Stimulated activated memory B cell treated with anti-CD40 and anti-IgM and Interleukin-4, amounts not matched to agents 10 μg/mL and 1 μg/mL and 100 μg/mL, for 72 hours (primary cell): ENCODE data around the gene ARHGEF39.

ENCODE experiments used
- ATAC-seq: fragments of 150-1000 bp; cut with Tn5 transposase; 2 replicates; pipeline ENCODE4 v1.10.0; 2021
- H3K27ac Mint-ChIP-seq: one replicate; pipeline ENCODE4 v1.8.0; 2022; ENCODE audit warnings: mild to moderate bottlenecking, mixed read lengths
- H3K27me3 Mint-ChIP-seq: one replicate; pipeline ENCODE4 v1.8.0; 2022; ENCODE audit warnings: mixed read lengths
- H3K36me3 Mint-ChIP-seq: one replicate; pipeline ENCODE4 v1.8.0; 2022; ENCODE audit warnings: mixed read lengths
- H3K4me1 Mint-ChIP-seq: one replicate; pipeline ENCODE4 v1.8.0; 2022; ENCODE audit warnings: mixed read lengths
- H3K4me3 Mint-ChIP-seq: one replicate; pipeline ENCODE4 v1.8.0; 2022; ENCODE audit warnings: mild to moderate bottlenecking, moderate library complexity, mixed read lengths
- H3K9me3 Mint-ChIP-seq: one replicate; pipeline ENCODE4 v1.8.0; 2022; ENCODE audit warnings: mixed read lengths

ARHGEF39 gene

DNA sequence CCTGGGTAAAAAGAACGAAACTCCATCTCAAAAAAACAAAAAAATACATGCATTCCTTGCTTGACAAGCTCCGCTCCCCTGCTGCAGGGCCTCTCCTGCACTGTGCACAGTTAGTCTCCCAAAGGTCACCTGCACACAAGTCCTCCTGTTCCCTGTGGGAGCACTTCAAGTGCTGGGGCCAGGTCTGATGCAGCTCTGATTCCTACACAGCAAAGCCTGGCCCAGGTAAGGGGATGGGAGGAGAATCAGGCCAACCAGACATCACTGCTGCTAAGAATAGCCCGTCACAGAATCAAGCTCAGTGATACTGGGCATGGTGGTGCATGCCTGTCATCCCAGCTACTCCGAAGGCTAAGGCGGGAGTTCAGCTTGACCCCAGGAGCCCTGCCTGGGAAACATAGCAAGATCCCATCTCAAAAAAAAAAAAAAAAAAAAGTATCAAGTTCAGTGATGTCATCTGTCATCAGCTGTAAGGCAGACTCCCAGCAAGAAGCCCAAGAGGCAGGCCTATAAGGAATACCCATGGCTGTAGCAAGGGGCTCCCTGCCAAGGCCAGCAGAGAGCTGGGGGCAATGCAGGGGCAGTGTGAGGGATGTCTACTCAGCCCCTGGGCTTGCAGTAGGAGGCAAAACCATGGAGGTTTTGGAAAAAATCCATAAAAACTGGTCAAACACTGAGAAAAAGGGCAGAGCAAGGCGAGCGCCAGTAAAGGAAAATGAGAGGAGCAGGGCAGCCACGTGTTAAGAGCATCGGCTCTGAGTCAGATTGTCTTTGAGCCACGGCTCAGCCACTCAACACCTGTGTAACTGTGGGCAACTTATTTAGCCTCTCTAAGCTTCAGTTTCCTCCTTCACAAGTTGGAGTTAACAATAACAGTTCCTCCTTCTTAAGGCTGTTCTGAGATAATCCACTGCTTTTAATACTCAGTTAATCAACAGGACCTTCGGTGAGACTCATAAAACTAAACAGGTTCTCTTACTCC lies 21.5 kb upstream of the ARHGEF39 start:
- H3K36me3 Mint-ChIP-seq = no peaks in the 10 kb centered on the region
- no peak overlapping the region for H3K4me3 Mint-ChIP-seq
- H3K4me1 Mint-ChIP-seq = peaks cover 26% of the 10 kb centered on the region
- H3K27me3 Mint-ChIP-seq = no peaks in the 10 kb centered on the region
- no peak for ATAC-seq
- H3K27ac Mint-ChIP-seq = no peak overlapping the region
- H3K9me3 Mint-ChIP-seq = no peaks in the 10 kb centered on the region

GRCh38 chr9:35685506-35685905 lies 20.5 kb upstream of the ARHGEF39 start:
- Mint-ChIP-seq H3K27me3 (no peaks in the 10 kb centered on the region), H3K4me1 (peaks cover 27% of the 10 kb centered on the region), H3K4me3 (no peak overlapping the region), H3K9me3 (no peaks in the 10 kb centered on the region), H3K36me3 (no peaks in the 10 kb centered on the region), H3K27ac (no peak overlapping the region)
- no peak for ATAC-seq

GRCh38 chr9:35684921-35685320 lies 19.9 kb upstream of the ARHGEF39 start:
- no peaks in the 10 kb centered on the region for H3K9me3 Mint-ChIP-seq
- no peaks in the 10 kb centered on the region for H3K27me3 Mint-ChIP-seq
- H3K27ac Mint-ChIP-seq = no peak overlapping the region
- H3K4me1 Mint-ChIP-seq = peaks cover 33% of the 10 kb centered on the region
- H3K4me3 Mint-ChIP-seq = no peak overlapping the region
- ATAC-seq = no peak
- H3K36me3 Mint-ChIP-seq = no peaks in the 10 kb centered on the region

- no peak overlapping the region for H3K27ac Mint-ChIP-seq
- no peaks in the 10 kb centered on the region for H3K27me3 Mint-ChIP-seq
These were observed 18.3 kb upstream of the ARHGEF39 start for GRCh38 chr9:35683323-35683722.

GRCh38 chr9:35682520-35683315 lies 17.7 kb upstream of the ARHGEF39 start:
- Mint-ChIP-seq H3K36me3 (no peaks in the 10 kb centered on the region), H3K4me1 (peaks cover 31% of the 10 kb centered on the region), H3K9me3 (no peaks in the 10 kb centered on the region), H3K27me3 (no peaks in the 10 kb centered on the region), H3K4me3 (no peak overlapping the region), H3K27ac (peak overlapping the region; percentile 42)
- ATAC-seq = no peak

More at GRCh38 chr9:35683323-35683722, 18.3 kb upstream of the ARHGEF39 start:
- no peak for ATAC-seq
- peaks cover 31% of the 10 kb centered on the region for H3K4me1 Mint-ChIP-seq
- H3K9me3 Mint-ChIP-seq = no peaks in the 10 kb centered on the region
- H3K36me3 Mint-ChIP-seq = no peaks in the 10 kb centered on the region
- H3K4me3 Mint-ChIP-seq = no peak overlapping the region

DNA sequence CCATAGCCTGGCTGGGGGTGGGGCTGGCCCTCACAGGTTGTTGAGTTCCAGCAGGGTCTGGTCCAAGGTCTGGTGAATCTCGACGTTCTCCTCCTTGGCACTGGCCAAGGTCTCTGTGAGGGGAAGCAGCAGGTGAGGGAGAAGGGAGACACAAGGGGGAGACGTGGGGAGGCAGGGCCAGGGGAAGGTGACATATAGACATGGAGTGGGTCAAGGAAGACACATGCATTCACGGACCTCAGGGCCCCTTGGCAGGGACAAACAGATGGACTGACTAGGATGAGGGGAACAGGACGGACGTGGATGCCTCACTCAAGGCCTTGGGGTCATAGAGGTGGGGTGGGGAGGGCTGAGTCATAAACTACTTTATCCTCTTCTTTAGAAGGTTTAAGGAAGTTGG lies 17.1 kb upstream of the ARHGEF39 start:
- no peak for ATAC-seq
- no peaks in the 10 kb centered on the region for H3K9me3 Mint-ChIP-seq
- peak overlapping the region; percentile 42 for H3K27ac Mint-ChIP-seq
- no peak overlapping the region for H3K4me3 Mint-ChIP-seq
- H3K4me1 Mint-ChIP-seq = peaks cover 31% of the 10 kb centered on the region
- no peaks in the 10 kb centered on the region for H3K27me3 Mint-ChIP-seq
- H3K36me3 Mint-ChIP-seq = no peaks in the 10 kb centered on the region

DNA sequence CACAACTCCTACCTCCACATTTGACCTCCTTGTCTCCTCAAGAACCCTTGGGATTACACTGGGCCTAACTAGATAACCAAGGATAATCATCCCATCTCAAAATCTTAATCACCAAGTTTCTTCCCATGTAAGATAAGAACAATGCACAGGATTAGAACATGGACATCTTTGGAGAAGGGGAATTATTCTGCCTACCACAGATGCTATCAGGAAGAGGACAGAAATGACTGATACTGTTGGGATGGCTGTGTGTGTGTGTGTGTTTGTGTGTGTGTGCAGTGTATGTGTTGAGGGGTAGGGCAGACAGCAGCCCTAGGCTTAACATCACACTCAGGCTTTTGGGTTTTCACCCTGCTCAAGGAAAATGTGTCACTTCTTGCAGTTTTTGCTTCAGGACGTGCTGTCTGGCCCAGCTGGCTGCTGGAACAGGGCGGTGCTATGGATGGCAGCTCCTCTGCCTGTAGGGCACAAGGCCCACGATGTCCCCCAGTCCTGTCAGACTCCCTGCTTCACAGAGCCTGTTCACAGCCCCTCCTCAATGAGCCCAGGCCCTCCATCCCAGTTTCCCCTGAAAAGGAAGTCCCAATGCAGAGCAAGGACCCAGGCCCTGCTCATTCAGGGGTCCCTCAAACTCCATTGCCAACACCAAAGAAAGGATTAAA lies 16.5 kb upstream of the ARHGEF39 start:
- no peaks in the 10 kb centered on the region for H3K27me3 Mint-ChIP-seq
- no peaks in the 10 kb centered on the region for H3K9me3 Mint-ChIP-seq
- no peaks in the 10 kb centered on the region for H3K36me3 Mint-ChIP-seq
- peak overlapping the region; percentile 42 for H3K27ac Mint-ChIP-seq
- ATAC-seq = no peak
- H3K4me3 Mint-ChIP-seq = no peak overlapping the region
- H3K4me1 Mint-ChIP-seq = peaks cover 32% of the 10 kb centered on the region

DNA sequence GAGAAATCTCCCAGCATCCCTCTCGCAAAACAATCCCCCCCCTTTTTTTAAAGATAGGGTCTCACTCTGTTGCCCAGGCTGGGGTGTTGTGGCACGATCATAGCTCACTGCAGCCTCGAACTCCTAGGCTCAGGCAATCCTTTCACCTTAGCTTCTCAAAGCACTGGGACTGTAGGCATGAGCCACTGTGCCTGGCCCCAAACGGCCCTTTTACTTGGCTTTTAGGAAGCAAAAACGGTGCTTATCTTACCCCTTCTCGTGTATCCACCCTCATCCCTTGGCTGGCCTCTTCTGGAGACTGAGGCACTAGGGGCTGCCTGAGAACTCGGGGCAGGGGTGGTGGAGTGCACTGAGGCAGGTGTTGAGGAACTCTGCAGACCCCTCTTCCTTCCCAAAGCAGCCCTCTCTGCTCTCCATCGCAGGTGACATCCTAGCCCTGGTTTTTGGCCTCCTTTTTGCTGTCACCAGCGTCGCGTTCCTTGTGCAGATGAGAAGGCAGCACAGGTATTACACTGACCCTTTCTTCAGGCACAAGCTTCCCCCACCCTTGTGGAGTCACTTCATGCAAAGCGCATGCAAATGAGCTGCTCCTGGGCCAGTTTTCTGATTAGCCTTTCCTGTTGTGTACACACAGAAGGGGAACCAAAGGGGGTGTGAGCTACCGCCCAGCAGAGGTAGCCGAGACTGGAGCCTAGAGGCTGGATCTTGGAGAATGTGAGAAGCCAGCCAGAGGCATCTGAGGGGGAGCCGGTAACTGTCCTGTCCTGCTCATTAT lies 15.5 kb upstream of the ARHGEF39 start:
- Mint-ChIP-seq H3K4me1 (peaks cover 37% of the 10 kb centered on the region), H3K4me3 (peak overlapping the region; percentile 27), H3K36me3 (no peaks in the 10 kb centered on the region), H3K9me3 (no peaks in the 10 kb centered on the region), H3K27me3 (no peaks in the 10 kb centered on the region), H3K27ac (peak overlapping the region; percentile 71)
- ATAC-seq = peak; percentile 81

GRCh38 chr9:35679766-35680330 lies 14.9 kb upstream of the ARHGEF39 start:
- Mint-ChIP-seq H3K27ac (peak overlapping the region; percentile 71), H3K27me3 (peaks cover 3% of the 10 kb centered on the region), H3K4me1 (peaks cover 38% of the 10 kb centered on the region)

DNA sequence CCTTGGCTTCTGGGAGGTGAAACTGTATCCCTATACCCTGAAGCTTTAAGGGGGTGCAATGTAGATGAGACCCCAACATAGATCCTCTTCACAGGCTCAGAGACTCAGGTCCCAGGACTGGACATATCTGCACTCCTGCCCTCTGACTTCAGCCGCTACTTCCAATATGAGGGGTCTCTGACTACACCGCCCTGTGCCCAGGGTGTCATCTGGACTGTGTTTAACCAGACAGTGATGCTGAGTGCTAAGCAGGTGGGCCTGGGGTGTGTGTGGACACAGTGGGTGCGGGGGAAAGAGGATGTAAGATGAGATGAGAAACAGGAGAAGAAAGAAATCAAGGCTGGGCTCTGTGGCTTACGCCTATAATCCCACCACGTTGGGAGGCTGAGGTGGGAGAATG lies 14.1 kb upstream of the ARHGEF39 start:
- peaks cover 10% of the 10 kb centered on the region for H3K27me3 Mint-ChIP-seq

More at GRCh38 chr9:35679766-35680330, 14.9 kb upstream of the ARHGEF39 start:
- no peak overlapping the region for H3K4me3 Mint-ChIP-seq
- no peaks in the 10 kb centered on the region for H3K9me3 Mint-ChIP-seq
- H3K36me3 Mint-ChIP-seq = no peaks in the 10 kb centered on the region
- ATAC-seq = no peak

DNA sequence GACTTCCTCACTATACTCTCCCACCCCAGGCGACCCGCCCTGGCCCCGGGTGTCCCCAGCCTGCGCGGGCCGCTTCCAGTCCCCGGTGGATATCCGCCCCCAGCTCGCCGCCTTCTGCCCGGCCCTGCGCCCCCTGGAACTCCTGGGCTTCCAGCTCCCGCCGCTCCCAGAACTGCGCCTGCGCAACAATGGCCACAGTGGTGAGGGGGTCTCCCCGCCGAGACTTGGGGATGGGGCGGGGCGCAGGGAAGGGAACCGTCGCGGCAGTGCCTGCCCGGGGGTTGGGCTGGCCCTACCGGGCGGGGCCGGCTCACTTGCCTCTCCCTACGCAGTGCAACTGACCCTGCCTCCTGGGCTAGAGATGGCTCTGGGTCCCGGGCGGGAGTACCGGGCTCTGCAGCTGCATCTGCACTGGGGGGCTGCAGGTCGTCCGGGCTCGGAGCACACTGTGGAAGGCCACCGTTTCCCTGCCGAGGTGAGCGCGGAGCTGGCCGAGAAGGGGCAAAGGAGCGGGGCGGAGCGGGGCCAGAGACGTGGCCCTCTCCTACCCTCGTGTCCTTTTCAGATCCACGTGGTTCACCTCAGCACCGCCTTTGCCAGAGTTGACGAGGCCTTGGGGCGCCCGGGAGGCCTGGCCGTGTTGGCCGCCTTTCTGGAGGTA lies 10.9 kb upstream of the ARHGEF39 start:
- Mint-ChIP-seq H3K4me1 (peaks cover 34% of the 10 kb centered on the region), H3K9me3 (no peaks in the 10 kb centered on the region), H3K27me3 (peaks cover 13% of the 10 kb centered on the region), H3K4me3 (peak overlapping the region; percentile 63), H3K36me3 (no peaks in the 10 kb centered on the region), H3K27ac (no peak overlapping the region)
- peak; percentile 57 for ATAC-seq

More for the DNA sequence above, 14.1 kb upstream of the ARHGEF39 start:
- Mint-ChIP-seq H3K36me3 (no peaks in the 10 kb centered on the region), H3K4me3 (no peak overlapping the region), H3K27ac (peak overlapping the region; percentile 26), H3K9me3 (no peaks in the 10 kb centered on the region), H3K4me1 (peaks cover 46% of the 10 kb centered on the region)
- no peak for ATAC-seq

- no peak overlapping the region for H3K27ac Mint-ChIP-seq
These were observed 10.2 kb upstream of the ARHGEF39 start for GRCh38 chr9:35675204-35675603.

DNA sequence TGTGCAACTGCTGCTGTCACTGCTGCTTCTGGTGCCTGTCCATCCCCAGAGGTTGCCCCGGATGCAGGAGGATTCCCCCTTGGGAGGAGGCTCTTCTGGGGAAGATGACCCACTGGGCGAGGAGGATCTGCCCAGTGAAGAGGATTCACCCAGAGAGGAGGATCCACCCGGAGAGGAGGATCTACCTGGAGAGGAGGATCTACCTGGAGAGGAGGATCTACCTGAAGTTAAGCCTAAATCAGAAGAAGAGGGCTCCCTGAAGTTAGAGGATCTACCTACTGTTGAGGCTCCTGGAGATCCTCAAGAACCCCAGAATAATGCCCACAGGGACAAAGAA lies 9.0 kb upstream of the ARHGEF39 start:
- Mint-ChIP-seq H3K27ac (peak overlapping the region; percentile 5), H3K27me3 (peaks cover 13% of the 10 kb centered on the region), H3K4me3 (no peak overlapping the region), H3K9me3 (no peaks in the 10 kb centered on the region), H3K36me3 (no peaks in the 10 kb centered on the region), H3K4me1 (peaks cover 17% of the 10 kb centered on the region)
- no peak for ATAC-seq

More at GRCh38 chr9:35675204-35675603, 10.2 kb upstream of the ARHGEF39 start:
- Mint-ChIP-seq H3K4me3 (peak overlapping the region; percentile 63), H3K27me3 (peaks cover 13% of the 10 kb centered on the region), H3K9me3 (no peaks in the 10 kb centered on the region), H3K36me3 (no peaks in the 10 kb centered on the region), H3K4me1 (peaks cover 27% of the 10 kb centered on the region)
- ATAC-seq = no peak
